Epithelial cell of umbilical artery (primary cell): ENCODE measurements around the gene UHRF1. TPM values are rescaled to one million over a fixed set of nuclear protein-coding genes. Genes with fewer than 3 reads are reported as not detected.

Source experiments
- total RNA-seq: library from RNA; depleted of rRNA; stranded (reverse); fragments of >200 nt; gene quantifications from 2 replicates; pipeline ENCODE4 v1.2.3, GENCODE V29; 2014

The UHRF1 gene
- total RNA-seq, result 42.6 and 71.7 TPM in 2 replicates

GRCh38 chr19:4909156-4909896, at the start of gene UHRF1:
TSS of gene UHRF1 (plus strand) at chr19:4909501. CDS start at chr19:4910886, 1,385 bp downstream.

GRCh38 chr19:4867534-4868285, 41.6 kb upstream of the UHRF1 start, which contains the start of gene PLIN3:
TSS of gene PLIN3 (minus strand) at chr19:4867667. CDS start at chr19:4861394, 6,273 bp downstream.

GRCh38 chr19:4902796-4903195, 6.5 kb upstream of the UHRF1 start, which contains the start of gene ARRDC5:
TSS of gene ARRDC5 (minus strand) at chr19:4902896. CDS start at chr19:4902825, 71 bp downstream.

GRCh38 chr19:4968462-4969291, 59.4 kb downstream of the UHRF1 start, which contains the start of gene KDM4B:
TSS of gene KDM4B (plus strand) at chr19:4969113. CDS start at chr19:5032891, 63,778 bp downstream.

Other genes with a start within 250 kb of the UHRF1 start
- gene MYDGF, start 239.2 kb upstream of the UHRF1 start, total RNA-seq, result 196 and 312 TPM in 2 replicates
- 26.0 and 29.8 TPM in 2 replicates for gene DPP9, start 185.7 kb upstream of the UHRF1 start, total RNA-seq
- gene FEM1A, start 117.8 kb upstream of the UHRF1 start, total RNA-seq, result 18.1 and 18.2 TPM in 2 replicates
- 3.0 and 3.9 TPM in 2 replicates for gene TICAM1, start 77.8 kb upstream of the UHRF1 start, total RNA-seq
- gene PLIN3, start 41.8 kb upstream of the UHRF1 start, total RNA-seq, result 86.6 and 192 TPM in 2 replicates
- gene ARRDC5, start 6.6 kb upstream of the UHRF1 start, total RNA-seq, result not detected in 2 replicates
- 7.6 and 10.1 TPM in 2 replicates for gene KDM4B, start 59.6 kb downstream of the UHRF1 start, total RNA-seq